Sciatic nerve (tissue), 2 donors: Measurements from ENCODE around the gene TMEM156. TPM values are rescaled to one million over a fixed set of nuclear protein-coding genes. Genes with fewer than 3 reads are reported as not detected.
"Not testable (repeated sequence)": the region's sequence is repeated elsewhere in the genome, so short reads cannot be mapped to it uniquely, and the experiment has no call there.

Source experiments
- ATAC-seq: fragments of 200-7000 bp; cut with Tn5 transposase; one replicate; pipeline ENCODE4 v1.9.1; 2020; ENCODE audit warnings: mild to moderate bottlenecking, moderate library complexity
- DNase-seq: peaks from one replicate; pipeline ENCODE4 v3.0.0-alpha.2; 2020; ENCODE audit warnings: low spot score
- intact Hi-C: fragments of 100-400 bp; cut with DNase I; formaldehyde crosslinking; loops from one replicate; pipeline ENCODE4 v1.14.2; 2022
- total RNA-seq: library from RNA; stranded (reverse); fragmentation: NEBNext Ultra II Directional; extraction: Animal tissue kit (Norgen Biotek cat#: 25700); gene quantifications from one replicate; pipeline ENCODE4 v1.2.1, GENCODE V29; 2021
- donor health status: DM: no; HTN: no; CAD: no.
- donor health status: DM: no; HTN: no; CAD: no.

TMEM156 gene
- total RNA-seq, 1 donor from 2014 or later, result 0.62 TPM

- ATAC-seq, result no peak
- intact Hi-C loops, result no loop called here
- DNase-seq, result no peak
Observed at GRCh38 chr4:38968668-38969067, 63.5 kb downstream of the TMEM156 start.

GRCh38 chr4:38967260-38968095, 64.7 kb downstream of the TMEM156 start:
- no peak for DNase-seq
- ATAC-seq, result peak; percentile 75
- intact Hi-C loops, result no loop called here

- intact Hi-C loops, result no loop called here
- ATAC-seq, result no peak
Observed at GRCh38 chr4:38965866-38966265, 66.3 kb downstream of the TMEM156 start.

GRCh38 chr4:38964942-38965775, 67.0 kb downstream of the TMEM156 start:
- intact Hi-C loops, result no loop called here
- ATAC-seq (no peak), DNase-seq (no peak)

More at GRCh38 chr4:38965866-38966265, 66.3 kb downstream of the TMEM156 start:
- DNase-seq, result no peak

GRCh38 chr4:38959248-38959647, 73.0 kb downstream of the TMEM156 start:
- DNase-seq, intact Hi-C loops, ATAC-seq: not testable (repeated sequence)

GRCh38 chr4:38958453-38959190, 73.6 kb downstream of the TMEM156 start:
- ATAC-seq, result no peak
- DNase-seq, result no peak
- intact Hi-C loops, result no loop called here

- ATAC-seq (no peak), DNase-seq (no peak)
Observed at GRCh38 chr4:38957893-38958292, 74.3 kb downstream of the TMEM156 start.

GRCh38 chr4:38957261-38957815, 74.9 kb downstream of the TMEM156 start:
- ATAC-seq (peak; percentile 73), DNase-seq (no peak)
- intact Hi-C loops, result loop anchor here (2.0 kb wide), 1 partner anchor 19 kb away; no protein-coding TSS in a partner anchor

More at GRCh38 chr4:38957893-38958292, 74.3 kb downstream of the TMEM156 start:
- intact Hi-C loops, result loop anchor here (2.0 kb wide), 1 partner anchor 19 kb away; no protein-coding TSS in a partner anchor

- intact Hi-C loops, result loop anchor here (2.0 kb wide), 1 partner anchor 17 kb away; no protein-coding TSS in a partner anchor
- no peak for DNase-seq
- ATAC-seq, result no peak
Observed at GRCh38 chr4:38955957-38956356, 76.3 kb downstream of the TMEM156 start.

- intact Hi-C loops, result no loop called here
- no peak for ATAC-seq
- DNase-seq, result no peak
Observed at GRCh38 chr4:38954727-38955126, 77.5 kb downstream of the TMEM156 start.

GRCh38 chr4:38952017-38952416, 80.2 kb downstream of the TMEM156 start:
- ATAC-seq, result no peak
- intact Hi-C loops, result no loop called here

GRCh38 chr4:38951598-38951997, 80.6 kb downstream of the TMEM156 start:
- ATAC-seq, result no peak
- intact Hi-C loops, result no loop called here
- DNase-seq, result no peak

More at GRCh38 chr4:38952017-38952416, 80.2 kb downstream of the TMEM156 start:
- no peak for DNase-seq

GRCh38 chr4:38950734-38951133, 81.5 kb downstream of the TMEM156 start:
- ATAC-seq (no peak), DNase-seq (no peak)
- intact Hi-C loops, result no loop called here

- intact Hi-C loops, result no loop called here
- no peak for DNase-seq
- no peak for ATAC-seq
Observed at GRCh38 chr4:38950159-38950558, 82.0 kb downstream of the TMEM156 start.

GRCh38 chr4:38949411-38950051, 82.7 kb downstream of the TMEM156 start:
- intact Hi-C loops, result no loop called here
- ATAC-seq, result no peak
- DNase-seq, result no peak

GRCh38 chr4:38948551-38948950, 83.7 kb downstream of the TMEM156 start:
- ATAC-seq, result peak; percentile 94
- intact Hi-C loops, result no loop called here
- DNase-seq, result no peak

GRCh38 chr4:38946919-38947318, 85.3 kb downstream of the TMEM156 start:
- DNase-seq, result no peak
- no peak for ATAC-seq
- intact Hi-C loops, result no loop called here

- no peak for DNase-seq
- intact Hi-C loops, result no loop called here
- no peak for ATAC-seq
Observed at GRCh38 chr4:38944440-38944839, 87.8 kb downstream of the TMEM156 start.
